ENCODE results near the gene DEGS2. TPM values are rescaled to one million over a fixed set of nuclear protein-coding genes. Genes with fewer than 3 reads are reported as not detected.
A peak's percentile ranks its signal among the peaks of the same experiment; 100 is the strongest.

Gene DEGS2
- total and polyA plus RNA-seq, 2 of the 13 experiments (the other 11 are each of a cell fraction or from before 2014, with no cell fraction given), result 0.09 TPM

DNA sequence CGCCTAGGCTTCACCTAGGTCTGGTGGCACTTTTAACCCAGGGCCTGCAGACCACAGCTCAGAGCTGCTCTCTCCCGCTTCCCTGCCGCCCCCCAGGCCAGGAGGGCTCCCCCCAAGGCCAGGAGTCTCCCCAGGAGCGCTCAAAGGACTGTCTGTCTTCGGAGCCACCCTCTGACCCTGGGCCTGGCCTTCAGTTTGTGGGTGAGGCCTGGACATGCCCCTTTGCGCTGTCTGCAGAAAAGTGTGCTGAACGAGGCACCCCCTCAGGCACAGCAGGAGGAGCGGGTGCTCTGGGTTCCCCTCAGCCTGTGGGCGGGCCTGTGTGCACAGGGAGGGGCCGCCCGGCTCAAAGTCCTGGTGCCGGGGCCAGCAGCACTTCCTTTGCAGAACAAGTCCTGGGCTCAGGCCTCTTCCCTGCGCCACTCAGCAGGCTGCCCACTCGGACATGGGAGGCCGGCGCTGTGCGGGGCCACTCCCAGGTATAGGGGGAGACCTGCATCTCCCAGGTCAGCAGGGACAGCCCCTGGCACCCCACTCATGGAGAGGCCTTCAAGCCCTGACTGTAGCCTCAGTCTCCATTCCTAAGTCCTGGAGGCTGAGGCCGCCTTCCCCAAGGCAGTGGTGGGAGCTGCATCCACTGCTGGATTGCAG lies 14.3 kb downstream of the DEGS2 start (continued):
- no peak for TF ChIP-seq NR2C2 (CRISPR knock-in tag; IDR thresholded peaks at IDR 0.05; ENCODE audit: borderline replicate concordance)
- TF ChIP-seq ZNF124 (CRISPR knock-in tag; IDR thresholded peaks at IDR 0.05), result peak; percentile 58; the same call in 1 of the 2 replicates
- TF ChIP-seq, protein P1, sequence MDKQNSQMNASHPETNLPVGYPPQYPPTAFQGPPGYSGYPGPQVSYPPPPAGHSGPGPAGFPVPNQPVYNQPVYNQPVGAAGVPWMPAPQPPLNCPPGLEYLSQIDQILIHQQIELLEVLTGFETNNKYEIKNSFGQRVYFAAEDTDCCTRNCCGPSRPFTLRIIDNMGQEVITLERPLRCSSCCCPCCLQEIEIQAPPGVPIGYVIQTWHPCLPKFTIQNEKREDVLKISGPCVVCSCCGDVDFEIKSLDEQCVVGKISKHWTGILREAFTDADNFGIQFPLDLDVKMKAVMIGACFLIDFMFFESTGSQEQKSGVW (CRISPR knock-in tag; IDR thresholded peaks at IDR 0.05; ENCODE audit: borderline replicate concordance), result no peak
- no peak for TF ChIP-seq ZNF782 (CRISPR knock-in tag; IDR thresholded peaks at IDR 0.05; ENCODE audit: borderline replicate concordance)
- no peak; the same call in 1 of the 2 replicates for TF ChIP-seq ZNF12 (CRISPR knock-in tag; IDR thresholded peaks at IDR 0.05)
- TF ChIP-seq MED13 (CRISPR knock-in tag; IDR thresholded peaks at IDR 0.05), result peak; percentile 41; the same call in 1 of the 2 replicates
- peak; percentile 38; the same call in 1 of the 2 replicates for TF ChIP-seq ATF7-NPFF (CRISPR knock-in tag; IDR thresholded peaks at IDR 0.05; ENCODE audit: low read depth)
- peak; percentile 30; the same call in 1 of the 2 replicates for TF ChIP-seq ZNF772 (CRISPR knock-in tag; IDR thresholded peaks at IDR 0.05)
- peak; percentile 91 for TF ChIP-seq ZBTB7B (CRISPR knock-in tag; IDR thresholded peaks at IDR 0.05)
- no peak for TF ChIP-seq ZNF180 (CRISPR knock-in tag; IDR thresholded peaks at IDR 0.05; ENCODE audit: borderline replicate concordance, low read depth)
- no peak for TF ChIP-seq MED8 (CRISPR knock-in tag; IDR thresholded peaks at IDR 0.05; ENCODE audit: insufficient replicate concordance)
- TF ChIP-seq TFE3 (CRISPR knock-in tag; IDR thresholded peaks at IDR 0.05), result no peak
- no peak for TF ChIP-seq ZXDC (CRISPR knock-in tag; IDR thresholded peaks at IDR 0.05)
- TF ChIP-seq ZNF83 (CRISPR knock-in tag; IDR thresholded peaks at IDR 0.05; ENCODE audit: borderline replicate concordance), result no peak
- no peak for TF ChIP-seq ZNF777 (CRISPR knock-in tag; IDR thresholded peaks at IDR 0.05)
- TF ChIP-seq HES4 (CRISPR knock-in tag; IDR thresholded peaks at IDR 0.05; ENCODE audit: borderline replicate concordance), result peak; percentile 28; the same call in 1 of the 2 replicates
- no peak for TF ChIP-seq CREB1 (IDR thresholded peaks at IDR 0.05)
- no peak for TF ChIP-seq CREB1 (CRISPR knock-in tag; IDR thresholded peaks at IDR 0.05)
- TF ChIP-seq, protein P2, sequence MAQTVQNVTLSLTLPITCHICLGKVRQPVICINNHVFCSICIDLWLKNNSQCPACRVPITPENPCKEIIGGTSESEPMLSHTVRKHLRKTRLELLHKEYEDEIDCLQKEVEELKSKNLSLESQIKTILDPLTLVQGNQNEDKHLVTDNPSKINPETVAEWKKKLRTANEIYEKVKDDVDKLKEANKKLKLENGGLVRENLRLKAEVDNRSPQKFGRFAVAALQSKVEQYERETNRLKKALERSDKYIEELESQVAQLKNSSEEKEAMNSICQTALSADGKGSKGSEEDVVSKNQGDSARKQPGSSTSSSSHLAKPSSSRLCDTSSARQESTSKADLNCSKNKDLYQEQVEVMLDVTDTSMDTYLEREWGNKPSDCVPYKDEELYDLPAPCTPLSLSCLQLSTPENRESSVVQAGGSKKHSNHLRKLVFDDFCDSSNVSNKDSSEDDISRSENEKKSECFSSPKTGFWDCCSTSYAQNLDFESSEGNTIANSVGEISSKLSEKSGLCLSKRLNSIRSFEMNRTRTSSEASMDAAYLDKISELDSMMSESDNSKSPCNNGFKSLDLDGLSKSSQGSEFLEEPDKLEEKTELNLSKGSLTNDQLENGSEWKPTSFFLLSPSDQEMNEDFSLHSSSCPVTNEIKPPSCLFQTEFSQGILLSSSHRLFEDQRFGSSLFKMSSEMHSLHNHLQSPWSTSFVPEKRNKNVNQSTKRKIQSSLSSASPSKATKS (CRISPR knock-in tag; IDR thresholded peaks at IDR 0.05), result no peak
- 0 out of 2 replicates have a peak, but pooled peaks have one; percentile 64 for TF ChIP-seq ZNF451 (CRISPR knock-in tag; IDR thresholded peaks at IDR 0.05)
- no peak for TF ChIP-seq NFATC3 (CRISPR knock-in tag; IDR thresholded peaks at IDR 0.05)
- no peak for TF ChIP-seq ZNF598 (CRISPR knock-in tag; IDR thresholded peaks at IDR 0.05; ENCODE audit: borderline replicate concordance)

Data from HepG2 (cell line).